ENCODE measurements around the gene FBXL15.

The FBXL15 gene

GRCh38 chr10:102399217-102400021 is 21.2 kb upstream of the FBXL15 start:
- H3K27me3 ChIP-seq (replicated peaks; ENCODE audit: control insufficient read depth, insufficient read depth, low read length), result no peaks in the 10 kb centered on the region
- H3K4me3 ChIP-seq (ENCODE audit: low read length), result peak overlapping the region; percentile 73
- peak overlapping the region; percentile 83 for H3K9ac ChIP-seq (ENCODE audit: low read length)
- H3K9me3 ChIP-seq (ENCODE audit: control insufficient read depth, low read length), result no peaks in the 10 kb centered on the region
- H3K4me1 ChIP-seq (ENCODE audit: control insufficient read depth, insufficient read depth, low read length), result peaks cover 24% of the 10 kb centered on the region
- peaks cover 24% of the 10 kb centered on the region for H3K36me3 ChIP-seq (ENCODE audit: control insufficient read depth, insufficient read depth, low read length, severe bottlenecking)
- peak; percentile 94 for DNase-seq (ENCODE audit: low read depth)

GRCh38 chr10:102400076-102400475 is 20.6 kb upstream of the FBXL15 start:
- no peak for DNase-seq (ENCODE audit: low read depth)
- peaks cover 24% of the 10 kb centered on the region for H3K36me3 ChIP-seq (ENCODE audit: control insufficient read depth, insufficient read depth, low read length, severe bottlenecking)
- H3K4me1 ChIP-seq (ENCODE audit: control insufficient read depth, insufficient read depth, low read length), result peaks cover 20% of the 10 kb centered on the region
- H3K9ac ChIP-seq (ENCODE audit: low read length), result peak overlapping the region; percentile 83
- H3K4me3 ChIP-seq (ENCODE audit: low read length), result no peak overlapping the region
- H3K9me3 ChIP-seq (ENCODE audit: control insufficient read depth, low read length), result no peaks in the 10 kb centered on the region
- H3K27me3 ChIP-seq (replicated peaks; ENCODE audit: control insufficient read depth, insufficient read depth, low read length), result no peaks in the 10 kb centered on the region

GRCh38 chr10:102400598-102401341 is 19.9 kb upstream of the FBXL15 start:
- Histone ChIP-seq H3K36me3 (ENCODE audit: control insufficient read depth, insufficient read depth, low read length, severe bottlenecking) (peaks cover 24% of the 10 kb centered on the region), H3K4me3 (ENCODE audit: low read length) (no peak overlapping the region), H3K9me3 (ENCODE audit: control insufficient read depth, low read length) (no peaks in the 10 kb centered on the region)

GRCh38 chr10:102401342-102401654 is 19.3 kb upstream of the FBXL15 start:
- no peak for DNase-seq (ENCODE audit: low read depth)
- Histone ChIP-seq H3K9me3 (ENCODE audit: control insufficient read depth, low read length) (no peaks in the 10 kb centered on the region), H3K36me3 (ENCODE audit: control insufficient read depth, insufficient read depth, low read length, severe bottlenecking) (peaks cover 24% of the 10 kb centered on the region), H3K4me3 (ENCODE audit: low read length) (no peak overlapping the region), H3K27me3 (replicated peaks; ENCODE audit: control insufficient read depth, insufficient read depth, low read length) (no peaks in the 10 kb centered on the region), H3K4me1 (ENCODE audit: control insufficient read depth, insufficient read depth, low read length) (peaks cover 16% of the 10 kb centered on the region), H3K9ac (ENCODE audit: low read length) (no peak overlapping the region)

More at GRCh38 chr10:102400598-102401341, 19.9 kb upstream of the FBXL15 start:
- Histone ChIP-seq H3K9ac (ENCODE audit: low read length) (no peak overlapping the region), H3K27me3 (replicated peaks; ENCODE audit: control insufficient read depth, insufficient read depth, low read length) (no peaks in the 10 kb centered on the region), H3K4me1 (ENCODE audit: control insufficient read depth, insufficient read depth, low read length) (peaks cover 20% of the 10 kb centered on the region)
- no peak for DNase-seq (ENCODE audit: low read depth)

GRCh38 chr10:102401735-102402511 is 18.7 kb upstream of the FBXL15 start:
- no peaks in the 10 kb centered on the region for H3K27me3 ChIP-seq (replicated peaks; ENCODE audit: control insufficient read depth, insufficient read depth, low read length)
- H3K4me3 ChIP-seq (ENCODE audit: low read length), result no peak overlapping the region
- H3K9ac ChIP-seq (ENCODE audit: low read length), result no peak overlapping the region
- H3K36me3 ChIP-seq (ENCODE audit: control insufficient read depth, insufficient read depth, low read length, severe bottlenecking), result peaks cover 24% of the 10 kb centered on the region
- peak; percentile 49 for DNase-seq (ENCODE audit: low read depth)
- H3K4me1 ChIP-seq (ENCODE audit: control insufficient read depth, insufficient read depth, low read length), result peaks cover 10% of the 10 kb centered on the region
- no peaks in the 10 kb centered on the region for H3K9me3 ChIP-seq (ENCODE audit: control insufficient read depth, low read length)

- Histone ChIP-seq H3K9ac (ENCODE audit: low read length) (no peak overlapping the region), H3K9me3 (ENCODE audit: control insufficient read depth, low read length) (no peaks in the 10 kb centered on the region), H3K4me1 (ENCODE audit: control insufficient read depth, insufficient read depth, low read length) (peaks cover 9% of the 10 kb centered on the region), H3K4me3 (ENCODE audit: low read length) (no peak overlapping the region), H3K27me3 (replicated peaks; ENCODE audit: control insufficient read depth, insufficient read depth, low read length) (peaks cover 2% of the 10 kb centered on the region), H3K36me3 (ENCODE audit: control insufficient read depth, insufficient read depth, low read length, severe bottlenecking) (peaks cover 23% of the 10 kb centered on the region)
- DNase-seq (ENCODE audit: low read depth), result no peak
Measured at GRCh38 chr10:102402512-102402896, 18.1 kb upstream of the FBXL15 start.

GRCh38 chr10:102403115-102403514 is 17.5 kb upstream of the FBXL15 start:
- peaks cover 8% of the 10 kb centered on the region for H3K27me3 ChIP-seq (replicated peaks; ENCODE audit: control insufficient read depth, insufficient read depth, low read length)
- H3K9ac ChIP-seq (ENCODE audit: low read length), result no peak overlapping the region
- H3K36me3 ChIP-seq (ENCODE audit: control insufficient read depth, insufficient read depth, low read length, severe bottlenecking), result peaks cover 17% of the 10 kb centered on the region
- no peak overlapping the region for H3K4me3 ChIP-seq (ENCODE audit: low read length)
- H3K4me1 ChIP-seq (ENCODE audit: control insufficient read depth, insufficient read depth, low read length), result peaks cover 9% of the 10 kb centered on the region
- no peaks in the 10 kb centered on the region for H3K9me3 ChIP-seq (ENCODE audit: control insufficient read depth, low read length)
- no peak for DNase-seq (ENCODE audit: low read depth)

GRCh38 chr10:102404361-102405107 is 16.1 kb upstream of the FBXL15 start:
- Histone ChIP-seq H3K9ac (ENCODE audit: low read length) (no peak overlapping the region), H3K4me1 (ENCODE audit: control insufficient read depth, insufficient read depth, low read length) (peaks cover 3% of the 10 kb centered on the region), H3K27me3 (replicated peaks; ENCODE audit: control insufficient read depth, insufficient read depth, low read length) (peaks cover 17% of the 10 kb centered on the region)

GRCh38 chr10:102405108-102405571 is 15.5 kb upstream of the FBXL15 start:
- peaks cover 15% of the 10 kb centered on the region for H3K36me3 ChIP-seq (ENCODE audit: control insufficient read depth, insufficient read depth, low read length, severe bottlenecking)
- no peak for DNase-seq (ENCODE audit: low read depth)
- no peaks in the 10 kb centered on the region for H3K9me3 ChIP-seq (ENCODE audit: control insufficient read depth, low read length)
- H3K4me3 ChIP-seq (ENCODE audit: low read length), result no peak overlapping the region
- H3K4me1 ChIP-seq (ENCODE audit: control insufficient read depth, insufficient read depth, low read length), result no peaks in the 10 kb centered on the region
- no peak overlapping the region for H3K9ac ChIP-seq (ENCODE audit: low read length)
- peaks cover 23% of the 10 kb centered on the region for H3K27me3 ChIP-seq (replicated peaks; ENCODE audit: control insufficient read depth, insufficient read depth, low read length)

More at GRCh38 chr10:102404361-102405107, 16.1 kb upstream of the FBXL15 start:
- Histone ChIP-seq H3K36me3 (ENCODE audit: control insufficient read depth, insufficient read depth, low read length, severe bottlenecking) (peaks cover 15% of the 10 kb centered on the region), H3K9me3 (ENCODE audit: control insufficient read depth, low read length) (no peaks in the 10 kb centered on the region), H3K4me3 (ENCODE audit: low read length) (no peak overlapping the region)
- no peak for DNase-seq (ENCODE audit: low read depth)

- Histone ChIP-seq H3K9me3 (ENCODE audit: control insufficient read depth, low read length) (no peaks in the 10 kb centered on the region), H3K4me3 (ENCODE audit: low read length) (no peak overlapping the region), H3K4me1 (ENCODE audit: control insufficient read depth, insufficient read depth, low read length) (no peaks in the 10 kb centered on the region), H3K9ac (ENCODE audit: low read length) (no peak overlapping the region), H3K36me3 (ENCODE audit: control insufficient read depth, insufficient read depth, low read length, severe bottlenecking) (peaks cover 15% of the 10 kb centered on the region), H3K27me3 (replicated peaks; ENCODE audit: control insufficient read depth, insufficient read depth, low read length) (peaks cover 28% of the 10 kb centered on the region)
- DNase-seq (ENCODE audit: low read depth), result no peak
Measured at GRCh38 chr10:102405632-102406031, 15.0 kb upstream of the FBXL15 start.

All from adipocyte (in vitro differentiated cells).